K562 (cell line): ENCODE measurements around the gene ZNF385C. TPM values are rescaled to one million over a fixed set of nuclear protein-coding genes. Genes with fewer than 3 reads are reported as not detected.

ENCODE experiments used
- ATAC-seq: fragments of 200-7000 bp; cut with Tn5 transposase; 3 replicates; pipeline ENCODE4 v1.9.1; 2020; ENCODE audit warnings: moderate library complexity
- BruUV-seq: library from RNA; stranded (reverse); fragments of 400-500 nt; replicated peaks from 2 replicates; lab custom pipeline; 2021; lab: Mats Ljungman, UMichigan
- CTCF ChIA-PET: fragments of 300-600 bp; formaldehyde crosslinking; extraction: SDS; loops from one replicate; lab custom pipeline; 2021; ENCODE audit warnings: low intra/inter-chr PET ratio; lab: Yijun Ruan, JAX
- POLR2A ChIA-PET: fragments of 300-600, 350-650 bp; sonication (Branson Sonifier 250); formaldehyde crosslinking; extraction: SDS; loops from one replicate; lab custom pipeline; 2021; ENCODE audit warnings: antibody characterized with exemption, inconsistent platforms; lab: Yijun Ruan, JAX
- DNase-seq, 4 experiments: peaks; one replicate each; pipeline versions ENCODE4 v3.0.0 to v3.0.0-alpha.2; 2011 to 2018; ENCODE audit warnings: low spot score in 3 of 4, mixed read lengths in 3 of 4; ENCODE audit errors: extremely low read depth in 1 of 4
- FAIRE-seq: peaks from 2 replicates; lab custom pipeline; 2011; peaks lifted over from hg19 to GRCh38; lab: Jason Lieb, UNC
- H2AFZ ChIP-seq: 2 replicates; pipeline ENCODE4 v1.6.0; 2011; ENCODE audit warnings: low read depth, low read length, control low read depth, inconsistent platforms
- H3K27ac ChIP-seq: fragments of 200-600 bp; 3 replicates; pipeline ENCODE4 v1.8.0; 2011; ENCODE audit warnings: low read depth, mild to moderate bottlenecking, control low read depth, inconsistent platforms, low read length, moderate library complexity, mixed read lengths; ENCODE audit errors: extremely low read depth
- H3K27me3 ChIP-seq, 2 experiments: fragments of 300-600 bp in 1 of 2; 2 replicates in 1 of 2; 3 replicates in 1 of 2; pipeline versions ENCODE4 v1.6.0 to v1.8.0; 2011; ENCODE audit warnings: inconsistent platforms in 2 of 2, low read length in 2 of 2, mild to moderate bottlenecking in 1 of 2, mixed read lengths in 1 of 2, moderate library complexity in 1 of 2; ENCODE audit not compliant: control insufficient read depth in 2 of 2, insufficient read depth in 2 of 2
- H3K36me3 ChIP-seq: fragments of 300-600 bp; 3 replicates; pipeline ENCODE4 v1.8.0; 2011; ENCODE audit warnings: mild to moderate bottlenecking, low read length, inconsistent platforms; ENCODE audit not compliant: control insufficient read depth, insufficient read depth
- H3K4me1 ChIP-seq, 2 experiments: fragments of 200-600 bp in 1 of 2; replicated peaks in 1 of 2; 2 replicates in 1 of 2; 3 replicates in 1 of 2; pipeline versions ENCODE4 v1.5.1 to v1.8.0; 2011; ENCODE audit warnings: inconsistent platforms in 2 of 2, low read length in 2 of 2, mild to moderate bottlenecking in 1 of 2, mixed read lengths in 1 of 2, moderate library complexity in 1 of 2; ENCODE audit not compliant: control insufficient read depth in 2 of 2, insufficient read depth in 2 of 2
- H3K4me2 ChIP-seq: 2 replicates; pipeline ENCODE4 v1.6.1; 2011; ENCODE audit warnings: low read length, control low read depth, inconsistent platforms, mixed read lengths; ENCODE audit not compliant: insufficient read depth
- H3K4me3 ChIP-seq: fragments of 200-600 bp; sonication (generic), shearing (Covaris generic); 2 replicates; pipeline ENCODE4 v1.5.1; 2016; ENCODE audit warnings: control low read depth, inconsistent platforms
- H3K79me2 ChIP-seq: fragments of 200-600 bp; 3 replicates; pipeline ENCODE4 v1.8.0; 2011; ENCODE audit warnings: low read length, inconsistent platforms; ENCODE audit not compliant: control insufficient read depth, insufficient read depth
- H3K9ac ChIP-seq, 2 experiments: 2 replicates each; pipeline versions ENCODE4 v1.6.0 to v1.6.1; 2011; ENCODE audit warnings: low read depth in 2 of 2, low read length in 2 of 2, control low read depth in 1 of 2, inconsistent platforms in 1 of 2, mild to moderate bottlenecking in 1 of 2, mixed read lengths in 1 of 2; ENCODE audit not compliant: insufficient read depth in 1 of 2
- H3K9me1 ChIP-seq: one replicate; pipeline ENCODE4 v1.6.0; 2011; ENCODE audit warnings: inconsistent platforms, mild to moderate bottlenecking, low read length, moderate library complexity; ENCODE audit not compliant: control insufficient read depth, insufficient read depth
- H3K9me3 ChIP-seq: replicated peaks from 2 replicates; pipeline ENCODE4 v1.5.1; 2011; ENCODE audit warnings: low read depth, low read length, inconsistent platforms; ENCODE audit not compliant: control insufficient read depth, insufficient read depth
- H4K20me1 ChIP-seq: replicated peaks from 2 replicates; pipeline ENCODE4 v1.6.1; 2011; ENCODE audit warnings: low read length, inconsistent platforms, mixed read lengths; ENCODE audit not compliant: control insufficient read depth, insufficient read depth
- BCL6 ChIP-seq: fragments of 250-450 bp; sonication (Bioruptor Pico); IDR thresholded peaks from 2 replicates; pipeline ENCODE4 v1.4.0; 2020
- CBFA2T2 ChIP-seq: fragments of 450-650 bp; conservative IDR thresholded peaks from 2 replicates; pipeline ENCODE4 v1.6.1; 2017; ENCODE audit warnings: mild to moderate bottlenecking
- GABPA ChIP-seq: fragments of 200-800 bp; sonication (Bioruptor generic); conservative IDR thresholded peaks from 2 replicates; pipeline ENCODE4 v1.6.1; 2016; ENCODE audit warnings: low read depth, missing genetic modification characterization, missing compliant biosample characterization
- MECOM ChIP-seq: fragments of 250-450 bp; sonication (Bioruptor Pico); IDR thresholded peaks from 2 replicates; pipeline ENCODE4 v1.8.0; 2022; ENCODE audit warnings: inconsistent platforms
- PHTF2 ChIP-seq: fragments of 250-450 bp; sonication (Bioruptor Pico); IDR thresholded peaks from 2 replicates; pipeline ENCODE4 v1.5.0; 2021; ENCODE audit warnings: mild to moderate bottlenecking
- RB1 ChIP-seq: fragments of 450-650 bp; IDR thresholded peaks from 2 replicates; pipeline ENCODE4 v1.6.1; 2017; ENCODE audit warnings: low read depth, mild to moderate bottlenecking
- SIN3A ChIP-seq, 2 experiments: fragments of 150-350 bp in 1 of 2; IDR thresholded peaks; 2 replicates each; pipeline ENCODE4 v1.6.1; 2011 to 2016; ENCODE audit warnings: borderline replicate concordance in 2 of 2, low read depth in 2 of 2, low read length in 2 of 2, mild to moderate bottlenecking in 2 of 2, moderate library complexity in 2 of 2; ENCODE audit not compliant: control insufficient read depth in 1 of 2
- SMARCA5 ChIP-seq: fragments of 450-650 bp; IDR thresholded peaks from 2 replicates; pipeline ENCODE4 v1.6.1; 2016
- TBL1XR1 ChIP-seq, 2 experiments: IDR thresholded peaks; 2 replicates each; pipeline ENCODE4 v1.6.1; 2012; ENCODE audit warnings: improper control_type of control experiment in 2 of 2, low read length in 2 of 2, mild to moderate bottlenecking in 1 of 2
- ZFP30 ChIP-seq: fragments of 250-450 bp; sonication (Bioruptor Pico); IDR thresholded peaks from 2 replicates; pipeline ENCODE4 v1.8.0; 2022; ENCODE audit warnings: moderate library complexity, mild to moderate bottlenecking, inconsistent platforms, borderline replicate concordance
- ZNF121 ChIP-seq: sonication (generic); formaldehyde crosslinking; conservative IDR thresholded peaks from 2 replicates; pipeline ENCODE4 v1.8.0; 2022; ENCODE audit warnings: missing genetic modification reagents
- ZNF830 ChIP-seq: fragments of 250-450 bp; sonication (Bioruptor Pico); IDR thresholded peaks from 2 replicates; pipeline ENCODE4 v1.5.0; 2021; ENCODE audit warnings: mild to moderate bottlenecking
- ZSCAN32 ChIP-seq: fragments of 450-650 bp; formaldehyde crosslinking; IDR thresholded peaks from 2 replicates; pipeline ENCODE4 v1.4.0; 2020; ENCODE audit warnings: mild to moderate bottlenecking, moderate library complexity
- WGBS: fragments of 100-300 bp; shearing (Covaris generic); methylation state at CpG from one replicate; pipeline ENCODE4 v1.1.6; 2016; ENCODE audit warnings: low coverage, mixed read lengths; ENCODE audit not compliant: insufficient coverage; ENCODE audit errors: missing lambda C conversion rate; 5-methylcytosine and 5-hydroxymethylcytosine counted together
- in situ Hi-C: fragments of 300-500 bp; cut with MboI; formaldehyde crosslinking; loops from 4 replicates; pipeline ENCODE4 v1.15.0; 2018; ENCODE audit warnings: inconsistent platforms, mixed read lengths
- intact Hi-C: fragments of 100-400 bp; cut with micrococcal nuclease; formaldehyde crosslinking; loops from 2 replicates; pipeline ENCODE4 v1.14.2; 2022
- polyA plus RNA-seq, 8 experiments: library from polyadenylated mRNA; depleted of rRNA in 4 of 8; stranded (reverse) in 5 of 8; unstranded in 3 of 8; fragments of >200 nt; fragmentation: Nextera tagmentation in 2 of 8; fragmentation: Illumina TruSeq in 1 of 8; extraction: Ambion mirVana in 2 of 8; extraction: Trizol in 1 of 8; gene quantifications; 2 replicates each; pipeline versions ENCODE4 v1.2.1 to v1.2.3, GENCODE V29; 2011 to 2014; ENCODE audit warnings: inconsistent platforms in 1 of 8, missing spikeins in 1 of 8
- total RNA-seq, 7 experiments: library from RNA; depleted of rRNA in 6 of 7; stranded (reverse); fragments of >200 nt in 6 of 7; fragmentation: Illumina TruSeq in 2 of 7; extraction: Trizol in 2 of 7; gene quantifications; 2 replicates each; pipeline versions ENCODE4 v1.2.1 to v1.2.3, GENCODE V29; 2011 to 2021; ENCODE audit warnings: low replicate concordance in 1 of 7
- TF ChIP-seq, protein P1 (sequence below): fragments of 450-650 bp; formaldehyde crosslinking; IDR thresholded peaks from 2 replicates; pipeline ENCODE4 v1.4.0; 2022; ENCODE audit warnings: mild to moderate bottlenecking, moderate library complexity
- TF ChIP-seq, protein P2 (sequence below), 2 experiments: IDR thresholded peaks; 2 replicates each; pipeline ENCODE4 v1.6.1; 2011; ENCODE audit warnings: borderline replicate concordance in 1 of 2, control low read depth in 1 of 2, low read depth in 1 of 2, low read length in 1 of 2, mild to moderate bottlenecking in 1 of 2, mixed read lengths in 1 of 2, moderate library complexity in 1 of 2; ENCODE audit not compliant: insufficient read depth in 1 of 2, insufficient read length in 1 of 2, poor library complexity in 1 of 2, severe bottlenecking in 1 of 2; ENCODE audit errors: extremely low read depth in 1 of 2
- TF ChIP-seq, protein P3 (sequence below): fragments of 450-650 bp; formaldehyde crosslinking; IDR thresholded peaks from 2 replicates; pipeline ENCODE4 v1.4.0; 2020; ENCODE audit warnings: mild to moderate bottlenecking, moderate library complexity

ZNF385C gene
- total and polyA plus RNA-seq, 9 of the 15 experiments (the other 6 are each of a cell fraction or from before 2014, with no cell fraction given) = 0.03 to 0.35 (median 0.18) TPM; not detected in 1

GRCh38 chr17:41982026-41982760, 116.1 kb downstream of the ZNF385C start (continued):
- no peak for TF ChIP-seq RB1
- TF ChIP-seq, protein P1, sequence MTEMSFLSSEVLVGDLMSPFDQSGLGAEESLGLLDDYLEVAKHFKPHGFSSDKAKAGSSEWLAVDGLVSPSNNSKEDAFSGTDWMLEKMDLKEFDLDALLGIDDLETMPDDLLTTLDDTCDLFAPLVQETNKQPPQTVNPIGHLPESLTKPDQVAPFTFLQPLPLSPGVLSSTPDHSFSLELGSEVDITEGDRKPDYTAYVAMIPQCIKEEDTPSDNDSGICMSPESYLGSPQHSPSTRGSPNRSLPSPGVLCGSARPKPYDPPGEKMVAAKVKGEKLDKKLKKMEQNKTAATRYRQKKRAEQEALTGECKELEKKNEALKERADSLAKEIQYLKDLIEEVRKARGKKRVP (CRISPR knock-in tag) = no peak
- no peak for TF ChIP-seq SMARCA5

GRCh38 chr17:41977991-41978390, 120.3 kb downstream of the ZNF385C start:
- Histone ChIP-seq H3K9me3 (no peaks in the 10 kb centered on the region), H3K36me3 (peaks cover 89% of the 10 kb centered on the region), H3K9me1 (no peaks in the 10 kb centered on the region), H3K27ac (no peak overlapping the region)
- ATAC-seq = no peak
- 93% methylated on average over 4 of the region's 4 CpGs for WGBS
- TF ChIP-seq BCL6 (CRISPR knock-in tag) = no peak
- no peak for TF ChIP-seq PHTF2 (CRISPR knock-in tag)
- no peak for TF ChIP-seq ZNF830 (CRISPR knock-in tag)
- no peak for TF ChIP-seq CBFA2T2
- no peak for TF ChIP-seq ZNF121
- TF ChIP-seq GABPA (tag) = no peak
- TF ChIP-seq MECOM (CRISPR knock-in tag) = no peak
- TF ChIP-seq ZSCAN32 = no peak
- TF ChIP-seq ZFP30 (CRISPR knock-in tag) = no peak
- TF ChIP-seq, protein P2, sequence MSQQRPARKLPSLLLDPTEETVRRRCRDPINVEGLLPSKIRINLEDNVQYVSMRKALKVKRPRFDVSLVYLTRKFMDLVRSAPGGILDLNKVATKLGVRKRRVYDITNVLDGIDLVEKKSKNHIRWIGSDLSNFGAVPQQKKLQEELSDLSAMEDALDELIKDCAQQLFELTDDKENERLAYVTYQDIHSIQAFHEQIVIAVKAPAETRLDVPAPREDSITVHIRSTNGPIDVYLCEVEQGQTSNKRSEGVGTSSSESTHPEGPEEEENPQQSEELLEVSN (IDR thresholded peaks at IDR 0.05; ENCODE audit: borderline replicate concordance in 1 of 2, extremely low read depth in 1 of 2, insufficient read depth in 1 of 2, insufficient read length in 1 of 2, low read depth in 1 of 2, low read length in 1 of 2, poor library complexity in 1 of 2, severe bottlenecking in 1 of 2) = no peak
- TF ChIP-seq TBL1XR1 (IDR thresholded peaks at IDR 0.05; ENCODE audit: low read length in 2 of 2) = no peak
- TF ChIP-seq SIN3A (IDR thresholded peaks at IDR 0.05; ENCODE audit: borderline replicate concordance in 2 of 2, control insufficient read depth in 1 of 2, low read depth in 2 of 2, low read length in 2 of 2) = no peak
- TF ChIP-seq, protein P3, sequence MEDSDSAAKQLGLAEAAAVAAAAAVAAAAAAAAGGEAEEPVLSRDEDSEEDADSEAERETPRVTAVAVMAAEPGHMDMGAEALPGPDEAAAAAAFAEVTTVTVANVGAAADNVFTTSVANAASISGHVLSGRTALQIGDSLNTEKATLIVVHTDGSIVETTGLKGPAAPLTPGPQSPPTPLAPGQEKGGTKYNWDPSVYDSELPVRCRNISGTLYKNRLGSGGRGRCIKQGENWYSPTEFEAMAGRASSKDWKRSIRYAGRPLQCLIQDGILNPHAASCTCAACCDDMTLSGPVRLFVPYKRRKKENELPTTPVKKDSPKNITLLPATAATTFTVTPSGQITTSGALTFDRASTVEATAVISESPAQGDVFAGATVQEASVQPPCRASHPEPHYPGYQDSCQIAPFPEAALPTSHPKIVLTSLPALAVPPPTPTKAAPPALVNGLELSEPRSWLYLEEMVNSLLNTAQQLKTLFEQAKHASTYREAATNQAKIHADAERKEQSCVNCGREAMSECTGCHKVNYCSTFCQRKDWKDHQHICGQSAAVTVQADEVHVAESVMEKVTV (CRISPR knock-in tag) = no peak
- TF ChIP-seq, all 486 proteins: peak for 0
- H3K4me2 ChIP-seq = no peak overlapping the region
- no peak for FAIRE-seq
- H3K79me2 ChIP-seq = no peaks in the 10 kb centered on the region
- DNase-seq = no peak
- H4K20me1 ChIP-seq = no peaks in the 10 kb centered on the region
- H3K4me1 ChIP-seq = peaks cover 0 to 7% of the 10 kb centered on the region in 2 experiments; a peak in 1 of 5 replicates
- H3K27me3 ChIP-seq = no peaks in the 10 kb centered on the region
- intact Hi-C loops (no loop called here), in situ Hi-C loops (no loop called here)
- ChIA-PET CTCF (no interaction called here), POLR2A (interaction anchor here (1.0 to 4.5 kb wide), 3 partner anchors 13 to 46 kb away, joined by 3 to 28 read pairs (median 3); partner anchors contain the start of gene CNP)
- H3K9ac ChIP-seq = no peak overlapping the region
- no TSS peak for BruUV-seq
- no peak overlapping the region for H2AFZ ChIP-seq
- H3K4me3 ChIP-seq = no peak overlapping the region
